Measurements from ENCODE around the gene CYS1.
A peak's percentile ranks its signal among the peaks of the same experiment; 100 is the strongest.

CYS1 gene

GRCh38 chr2:10078704-10079265 lies 1.4 kb downstream of the CYS1 start:
- Histone ChIP-seq H3K36me3 (ENCODE audit: low read depth) (no peaks in the 10 kb centered on the region), H3K27me3 (ENCODE audit: insufficient read depth, poor library complexity, severe bottlenecking) (peaks cover 43% of the 10 kb centered on the region), H3K4me1 (ENCODE audit: insufficient read depth, poor library complexity, severe bottlenecking) (no peaks in the 10 kb centered on the region), H3K4me3 (ENCODE audit: severe bottlenecking) (peak overlapping the region; percentile 54), H3K9me3 (ENCODE audit: severe bottlenecking) (no peaks in the 10 kb centered on the region), H3K27ac (ENCODE audit: poor library complexity, severe bottlenecking) (no peak overlapping the region)
- ATAC-seq (ENCODE audit: low read depth) (0 out of 3 replicates have a peak, but pooled peaks have one; percentile 15), DNase-seq (ENCODE audit: low spot score) (no peak)
- TF ChIP-seq, protein P1, sequence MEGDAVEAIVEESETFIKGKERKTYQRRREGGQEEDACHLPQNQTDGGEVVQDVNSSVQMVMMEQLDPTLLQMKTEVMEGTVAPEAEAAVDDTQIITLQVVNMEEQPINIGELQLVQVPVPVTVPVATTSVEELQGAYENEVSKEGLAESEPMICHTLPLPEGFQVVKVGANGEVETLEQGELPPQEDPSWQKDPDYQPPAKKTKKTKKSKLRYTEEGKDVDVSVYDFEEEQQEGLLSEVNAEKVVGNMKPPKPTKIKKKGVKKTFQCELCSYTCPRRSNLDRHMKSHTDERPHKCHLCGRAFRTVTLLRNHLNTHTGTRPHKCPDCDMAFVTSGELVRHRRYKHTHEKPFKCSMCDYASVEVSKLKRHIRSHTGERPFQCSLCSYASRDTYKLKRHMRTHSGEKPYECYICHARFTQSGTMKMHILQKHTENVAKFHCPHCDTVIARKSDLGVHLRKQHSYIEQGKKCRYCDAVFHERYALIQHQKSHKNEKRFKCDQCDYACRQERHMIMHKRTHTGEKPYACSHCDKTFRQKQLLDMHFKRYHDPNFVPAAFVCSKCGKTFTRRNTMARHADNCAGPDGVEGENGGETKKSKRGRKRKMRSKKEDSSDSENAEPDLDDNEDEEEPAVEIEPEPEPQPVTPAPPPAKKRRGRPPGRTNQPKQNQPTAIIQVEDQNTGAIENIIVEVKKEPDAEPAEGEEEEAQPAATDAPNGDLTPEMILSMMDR (IDR thresholded peaks at IDR 0.05; ENCODE audit: poor library complexity, severe bottlenecking), result no peak

GRCh38 chr2:10078001-10078400 lies 2.2 kb downstream of the CYS1 start:
- no peaks in the 10 kb centered on the region for H3K4me1 ChIP-seq (ENCODE audit: insufficient read depth, poor library complexity, severe bottlenecking)
- no peak for DNase-seq (ENCODE audit: low spot score)
- TF ChIP-seq, protein P1 (IDR thresholded peaks at IDR 0.05; ENCODE audit: poor library complexity, severe bottlenecking), result no peak
- H3K27me3 ChIP-seq (ENCODE audit: insufficient read depth, poor library complexity, severe bottlenecking), result peaks cover 36% of the 10 kb centered on the region
- ATAC-seq (ENCODE audit: low read depth), result no peak
- no peaks in the 10 kb centered on the region for H3K36me3 ChIP-seq (ENCODE audit: low read depth)
- H3K4me3 ChIP-seq (ENCODE audit: severe bottlenecking), result no peak overlapping the region
- H3K9me3 ChIP-seq (ENCODE audit: severe bottlenecking), result no peaks in the 10 kb centered on the region
- no peak overlapping the region for H3K27ac ChIP-seq (ENCODE audit: poor library complexity, severe bottlenecking)

DNA sequence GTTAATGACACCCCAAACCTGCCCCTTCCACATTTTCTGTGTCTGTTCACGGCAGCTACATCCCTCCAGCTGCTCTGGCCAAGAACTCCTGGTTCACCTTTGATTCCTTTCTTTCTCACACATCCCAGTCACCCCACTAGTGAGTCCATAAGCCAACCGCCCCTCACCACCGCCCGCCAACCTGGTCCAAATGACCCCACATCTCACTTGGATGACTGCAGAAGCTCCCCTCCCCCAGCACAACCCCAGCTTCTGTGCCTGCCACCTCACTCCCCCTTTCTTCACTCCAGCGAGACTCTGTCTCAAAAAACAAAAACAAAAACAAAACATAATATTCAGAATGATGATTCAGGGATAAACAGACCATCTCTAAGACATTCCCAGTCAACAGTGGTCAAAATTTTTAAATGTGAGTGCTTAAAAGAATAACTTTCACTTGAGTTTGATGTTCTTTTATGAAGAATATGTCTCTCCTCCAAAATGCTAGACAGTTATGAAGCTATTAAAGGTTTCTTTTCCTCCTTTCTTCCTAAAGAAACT lies 3.2 kb downstream of the CYS1 start:
- Histone ChIP-seq H3K27me3 (ENCODE audit: insufficient read depth, poor library complexity, severe bottlenecking) (peaks cover 30% of the 10 kb centered on the region), H3K4me3 (ENCODE audit: severe bottlenecking) (no peak overlapping the region), H3K4me1 (ENCODE audit: insufficient read depth, poor library complexity, severe bottlenecking) (no peaks in the 10 kb centered on the region), H3K9me3 (ENCODE audit: severe bottlenecking) (no peaks in the 10 kb centered on the region), H3K27ac (ENCODE audit: poor library complexity, severe bottlenecking) (no peak overlapping the region), H3K36me3 (ENCODE audit: low read depth) (no peaks in the 10 kb centered on the region)
- no peak for DNase-seq (ENCODE audit: low spot score)
- TF ChIP-seq, protein P1 (IDR thresholded peaks at IDR 0.05; ENCODE audit: poor library complexity, severe bottlenecking), result no peak
- no peak for ATAC-seq (ENCODE audit: low read depth)

GRCh38 chr2:10076511-10076910 lies 3.7 kb downstream of the CYS1 start:
- H3K4me3 ChIP-seq (ENCODE audit: severe bottlenecking), result no peak overlapping the region
- H3K9me3 ChIP-seq (ENCODE audit: severe bottlenecking), result no peaks in the 10 kb centered on the region
- ATAC-seq (ENCODE audit: low read depth), result no peak
- TF ChIP-seq, protein P1 (IDR thresholded peaks at IDR 0.05; ENCODE audit: poor library complexity, severe bottlenecking), result no peak
- H3K27ac ChIP-seq (ENCODE audit: poor library complexity, severe bottlenecking), result no peak overlapping the region
- no peak for DNase-seq (ENCODE audit: low spot score)
- no peaks in the 10 kb centered on the region for H3K4me1 ChIP-seq (ENCODE audit: insufficient read depth, poor library complexity, severe bottlenecking)
- peaks cover 24% of the 10 kb centered on the region for H3K27me3 ChIP-seq (ENCODE audit: insufficient read depth, poor library complexity, severe bottlenecking)
- H3K36me3 ChIP-seq (ENCODE audit: low read depth), result no peaks in the 10 kb centered on the region

DNA sequence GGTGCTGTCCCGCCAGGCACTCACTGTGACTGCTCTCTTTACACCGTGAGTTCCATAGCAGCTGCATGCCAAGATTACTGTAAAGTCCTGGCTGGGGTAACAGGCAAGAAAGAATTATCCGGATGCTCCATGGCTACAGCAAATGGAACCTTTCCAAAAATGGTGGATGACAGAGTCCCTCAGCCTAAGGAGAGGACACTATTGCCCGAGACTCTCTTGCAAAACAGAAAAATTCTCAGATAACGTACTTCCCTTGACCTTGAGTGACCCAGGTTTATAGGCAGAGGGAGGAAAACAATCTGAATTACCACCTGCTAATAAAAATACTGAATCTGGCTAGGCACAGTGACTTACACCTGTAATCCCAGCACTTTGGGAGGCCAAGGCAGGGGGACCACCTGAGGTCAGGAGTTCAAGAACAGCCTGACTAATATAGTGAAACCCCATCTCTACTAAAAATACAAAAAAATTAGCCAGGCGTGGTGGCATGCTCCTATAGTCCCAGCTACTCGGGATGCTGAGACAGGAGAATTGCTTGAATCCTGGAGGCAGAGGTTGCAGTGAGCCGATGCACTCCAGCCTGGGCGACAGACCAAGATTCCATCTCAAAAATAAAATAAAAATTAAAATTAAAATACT lies 4.5 kb downstream of the CYS1 start:
- H3K27me3 ChIP-seq (ENCODE audit: insufficient read depth, poor library complexity, severe bottlenecking), result peaks cover 16% of the 10 kb centered on the region
- TF ChIP-seq, protein P1 (IDR thresholded peaks at IDR 0.05; ENCODE audit: poor library complexity, severe bottlenecking), result no peak
- H3K4me3 ChIP-seq (ENCODE audit: severe bottlenecking), result no peak overlapping the region
- H3K4me1 ChIP-seq (ENCODE audit: insufficient read depth, poor library complexity, severe bottlenecking), result no peaks in the 10 kb centered on the region
- no peak for DNase-seq (ENCODE audit: low spot score)
- H3K9me3 ChIP-seq (ENCODE audit: severe bottlenecking), result no peaks in the 10 kb centered on the region
- no peak overlapping the region for H3K27ac ChIP-seq (ENCODE audit: poor library complexity, severe bottlenecking)
- ATAC-seq (ENCODE audit: low read depth), result no peak
- H3K36me3 ChIP-seq (ENCODE audit: low read depth), result no peaks in the 10 kb centered on the region
